ENCODE measurements around the gene FNDC10.

The FNDC10 gene

GRCh38 chr1:1631782-1632420 is 32.0 kb upstream of the FNDC10 start, which contains the start of gene MMP23B:
Gene MMP23B (plus strand): TSS chr1:1632173. CDS start chr1:1632219, 46 bp downstream.
- H3K4me3 ChIP-seq (replicated peaks in 1 of 2; ENCODE audit: low read depth in 2 of 2, low read length in 2 of 2) = no peak within 1 kb of the TSS
- DNase-seq (ENCODE audit: low read depth in 2 of 2) = peak in 1 of 2 donors; percentile 34
- no peak for TF ChIP-seq CTCF (IDR thresholded peaks at IDR 0.05; ENCODE audit: low read depth, low read length)

- DNase-seq (ENCODE audit: low read depth in 2 of 2) = peak; percentile 23 to 65
- H3K4me3 ChIP-seq (replicated peaks in 1 of 2; ENCODE audit: low read depth in 2 of 2, low read length in 2 of 2) = no peak overlapping the region
- no peak for TF ChIP-seq CTCF (IDR thresholded peaks at IDR 0.05; ENCODE audit: low read depth, low read length)
Observed at GRCh38 chr1:1630965-1631781, 31.2 kb upstream of the FNDC10 start.

- no peak overlapping the region for H3K4me3 ChIP-seq (replicated peaks in 1 of 2; ENCODE audit: low read depth in 2 of 2, low read length in 2 of 2)
- DNase-seq (ENCODE audit: low read depth in 2 of 2) = peak; percentile 46 to 67
- no peak for TF ChIP-seq CTCF (IDR thresholded peaks at IDR 0.05; ENCODE audit: low read depth, low read length)
Observed at GRCh38 chr1:1630191-1630964, 30.4 kb upstream of the FNDC10 start.

GRCh38 chr1:1629430-1630190 is 29.7 kb upstream of the FNDC10 start:
- H3K4me3 ChIP-seq (replicated peaks in 1 of 2; ENCODE audit: low read depth in 2 of 2, low read length in 2 of 2) = no peak overlapping the region
- TF ChIP-seq CTCF (IDR thresholded peaks at IDR 0.05; ENCODE audit: low read depth, low read length) = no peak
- no peak for DNase-seq (ENCODE audit: low read depth in 2 of 2)

DNA sequence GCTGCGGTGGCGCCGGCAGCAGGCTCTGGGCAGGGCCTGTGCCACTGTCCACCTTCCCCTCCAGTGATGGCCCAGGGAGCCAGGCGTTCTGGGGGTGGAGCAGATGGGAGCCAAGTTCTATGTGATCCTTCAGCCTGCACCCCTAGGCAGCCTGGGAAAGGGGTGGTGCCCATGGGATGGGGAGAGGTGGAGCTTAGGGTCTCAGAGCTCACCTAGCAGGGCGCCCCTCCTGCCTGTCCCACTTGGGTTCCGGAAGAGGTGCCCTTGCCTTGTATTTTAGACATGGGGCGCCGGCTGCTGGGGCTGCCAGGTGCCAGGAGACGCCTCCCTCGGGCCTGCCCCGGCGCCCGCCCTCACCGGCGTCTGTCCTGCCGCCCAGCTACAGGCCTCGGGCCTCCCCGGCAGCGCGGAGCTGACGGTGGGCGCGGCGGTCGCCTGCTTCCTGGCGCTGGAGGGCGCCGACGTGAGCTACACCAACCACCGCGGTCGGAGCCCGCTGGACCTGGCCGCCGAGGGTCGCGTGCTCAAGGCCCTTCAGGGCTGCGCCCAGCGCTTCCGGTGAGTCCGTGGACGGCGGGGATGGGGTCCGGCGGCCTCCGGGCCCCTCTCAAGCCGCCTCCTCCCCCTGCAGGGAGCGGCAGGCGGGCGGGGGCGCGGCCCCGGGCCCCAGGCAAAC is 29.0 kb upstream of the FNDC10 start:
- no peak for DNase-seq (ENCODE audit: low read depth in 2 of 2)
- H3K4me3 ChIP-seq (replicated peaks in 1 of 2; ENCODE audit: low read depth in 2 of 2, low read length in 2 of 2) = no peak overlapping the region
- TF ChIP-seq CTCF (IDR thresholded peaks at IDR 0.05; ENCODE audit: low read depth, low read length) = no peak

Data from cardiac fibroblast (primary cell).